ENCODE measurements around the gene OLFML2A. TPM values are rescaled to one million over a fixed set of nuclear protein-coding genes. Genes with fewer than 3 reads are reported as not detected.

Gene OLFML2A
- total RNA-seq, 2 donors from 2014 or later, result 5.4 to 6.7 TPM

DNA sequence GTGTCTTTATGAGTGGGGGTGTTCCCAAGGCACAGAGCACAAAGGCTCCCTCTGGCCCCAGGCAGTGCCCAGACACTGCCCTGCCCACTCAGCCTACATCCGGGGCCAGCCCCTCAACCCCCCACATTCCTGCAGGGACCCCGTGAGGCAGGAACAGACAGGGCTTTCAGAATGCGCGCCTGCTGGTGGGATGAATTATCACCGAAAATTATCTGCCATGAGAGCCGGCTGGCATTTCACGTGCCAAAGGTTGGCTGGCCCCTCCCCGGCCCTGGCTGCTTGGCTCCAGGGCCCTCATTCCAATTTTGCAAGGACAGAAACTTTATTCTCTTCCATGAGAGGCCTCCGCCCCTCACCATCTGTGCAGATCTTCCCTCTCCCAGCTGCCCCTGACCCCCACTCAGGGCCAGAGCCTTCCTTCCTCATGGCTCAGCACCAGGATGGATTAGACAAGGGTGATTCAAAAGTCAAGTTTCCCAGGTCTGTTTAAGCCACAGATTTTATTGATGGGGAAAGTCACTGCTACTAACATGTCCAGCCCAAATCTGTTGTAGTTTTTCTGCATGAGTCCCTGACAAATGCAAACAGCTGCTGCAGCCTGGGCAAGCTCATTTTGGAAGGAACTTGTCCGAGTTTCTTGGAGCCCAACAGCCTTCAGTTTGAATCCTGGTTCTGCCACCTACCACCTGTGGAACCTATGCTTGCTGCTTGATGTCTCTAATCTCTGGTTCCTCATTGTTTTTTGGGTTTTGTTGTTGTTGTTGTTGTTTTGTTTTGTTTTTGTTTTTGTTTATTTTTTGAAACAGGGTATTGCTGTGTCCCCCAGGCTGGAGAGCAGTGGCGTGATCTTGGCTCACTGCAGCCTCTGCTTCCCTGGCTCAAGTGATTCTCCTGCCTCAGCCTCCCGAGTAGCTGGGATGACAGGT, 44.0 kb downstream of the OLFML2A start:
- Histone ChIP-seq H3K9me3 (peaks cover 3% of the 10 kb centered on the region), H3K27me3 (replicated peaks; ENCODE audit: insufficient read depth) (no peaks in the 10 kb centered on the region), H3K27ac (no peak overlapping the region), H3K4me1 (ENCODE audit: control insufficient read depth in 1 of 2, low read depth in 2 of 2) (no peaks in the 10 kb centered on the region), H3K36me3 (no peaks in the 10 kb centered on the region), H3K4me3 (no peak overlapping the region)
- TF ChIP-seq, protein P1, sequence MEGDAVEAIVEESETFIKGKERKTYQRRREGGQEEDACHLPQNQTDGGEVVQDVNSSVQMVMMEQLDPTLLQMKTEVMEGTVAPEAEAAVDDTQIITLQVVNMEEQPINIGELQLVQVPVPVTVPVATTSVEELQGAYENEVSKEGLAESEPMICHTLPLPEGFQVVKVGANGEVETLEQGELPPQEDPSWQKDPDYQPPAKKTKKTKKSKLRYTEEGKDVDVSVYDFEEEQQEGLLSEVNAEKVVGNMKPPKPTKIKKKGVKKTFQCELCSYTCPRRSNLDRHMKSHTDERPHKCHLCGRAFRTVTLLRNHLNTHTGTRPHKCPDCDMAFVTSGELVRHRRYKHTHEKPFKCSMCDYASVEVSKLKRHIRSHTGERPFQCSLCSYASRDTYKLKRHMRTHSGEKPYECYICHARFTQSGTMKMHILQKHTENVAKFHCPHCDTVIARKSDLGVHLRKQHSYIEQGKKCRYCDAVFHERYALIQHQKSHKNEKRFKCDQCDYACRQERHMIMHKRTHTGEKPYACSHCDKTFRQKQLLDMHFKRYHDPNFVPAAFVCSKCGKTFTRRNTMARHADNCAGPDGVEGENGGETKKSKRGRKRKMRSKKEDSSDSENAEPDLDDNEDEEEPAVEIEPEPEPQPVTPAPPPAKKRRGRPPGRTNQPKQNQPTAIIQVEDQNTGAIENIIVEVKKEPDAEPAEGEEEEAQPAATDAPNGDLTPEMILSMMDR (IDR thresholded peaks at IDR 0.05), result no peak
- DNase-seq (ENCODE audit: low spot score) (no peak), ATAC-seq (ENCODE audit: insufficient number of reproducible peaks, low FRiP score, low read depth) (no peak)

DNA sequence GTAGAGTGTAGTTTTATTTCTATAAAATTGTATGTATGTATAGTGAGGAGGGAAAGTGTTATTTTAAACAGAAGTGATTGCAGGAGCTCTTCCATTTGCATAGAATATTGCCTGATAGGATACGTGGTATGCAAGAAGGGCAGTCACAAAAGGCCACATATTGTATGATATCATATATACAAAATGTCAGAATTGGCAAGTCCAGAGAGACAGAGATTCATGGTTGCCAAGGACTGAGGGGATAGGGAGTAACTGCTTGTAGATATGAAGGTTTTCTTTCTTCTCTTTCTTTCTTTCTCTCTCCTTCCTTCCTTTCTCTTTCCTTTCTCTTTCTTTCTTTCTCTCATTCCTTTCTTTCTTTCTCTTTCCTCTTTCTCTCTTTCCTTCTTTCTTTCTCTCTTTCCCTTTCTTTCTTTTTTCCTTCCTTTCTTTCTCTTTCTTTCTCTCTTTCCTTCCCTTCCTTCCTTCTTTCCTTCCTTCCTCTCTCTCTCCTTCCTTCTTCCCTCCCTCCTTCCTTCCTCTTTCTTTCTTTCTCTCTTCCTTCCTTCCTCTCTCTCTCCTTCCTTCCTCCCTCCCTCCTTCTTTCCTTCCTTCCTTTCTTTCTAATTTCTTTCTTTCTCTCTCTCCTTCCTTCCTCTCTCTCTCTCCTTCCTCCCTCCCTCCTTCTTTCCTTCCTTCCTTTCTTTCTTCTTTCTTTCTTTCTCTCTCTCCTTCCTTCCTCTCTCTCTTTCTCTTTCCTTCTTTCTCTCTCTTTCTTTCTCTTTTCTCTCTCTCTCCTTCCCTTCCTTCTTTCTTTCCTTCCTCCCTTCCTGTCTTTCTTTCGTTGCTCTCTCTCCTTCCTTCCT, 51.8 kb downstream of the OLFML2A start:
- no peak for ATAC-seq (ENCODE audit: insufficient number of reproducible peaks, low FRiP score, low read depth)
- H3K9me3 ChIP-seq, result peaks cover 3% of the 10 kb centered on the region
- no peak overlapping the region for H3K4me3 ChIP-seq
- H3K27me3 ChIP-seq (replicated peaks; ENCODE audit: insufficient read depth), result no peaks in the 10 kb centered on the region
- H3K27ac ChIP-seq, result no peak overlapping the region
- no peak for DNase-seq (ENCODE audit: low spot score)
- no peaks in the 10 kb centered on the region for H3K4me1 ChIP-seq (ENCODE audit: control insufficient read depth in 1 of 2, low read depth in 2 of 2)
- TF ChIP-seq, protein P1 (IDR thresholded peaks at IDR 0.05), result no peak
- H3K36me3 ChIP-seq, result no peaks in the 10 kb centered on the region

DNA sequence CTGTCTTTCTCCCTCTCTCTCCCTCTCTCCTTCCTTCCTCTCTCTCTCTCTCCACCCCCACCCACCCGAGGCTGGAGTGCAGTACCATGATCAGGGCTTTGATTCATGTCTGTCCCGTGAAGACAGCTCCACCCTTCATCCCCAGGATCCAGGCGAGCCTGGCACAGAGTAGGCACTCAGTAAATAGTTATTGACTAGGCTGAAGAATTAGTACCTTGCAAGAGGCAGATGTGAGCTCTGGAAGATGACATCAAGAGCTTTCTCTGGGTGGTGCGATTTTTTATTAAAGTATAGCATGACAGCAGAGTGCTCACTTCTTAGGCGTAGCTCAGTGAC, 52.4 kb downstream of the OLFML2A start:
- Histone ChIP-seq H3K27ac (no peak overlapping the region), H3K4me3 (no peak overlapping the region), H3K27me3 (replicated peaks; ENCODE audit: insufficient read depth) (no peaks in the 10 kb centered on the region), H3K36me3 (no peaks in the 10 kb centered on the region), H3K9me3 (peaks cover 3% of the 10 kb centered on the region), H3K4me1 (ENCODE audit: control insufficient read depth in 1 of 2, low read depth in 2 of 2) (no peaks in the 10 kb centered on the region)
- DNase-seq (ENCODE audit: low spot score), result no peak
- TF ChIP-seq, protein P1 (IDR thresholded peaks at IDR 0.05), result no peak
- no peak for ATAC-seq (ENCODE audit: insufficient number of reproducible peaks, low FRiP score, low read depth)

DNA sequence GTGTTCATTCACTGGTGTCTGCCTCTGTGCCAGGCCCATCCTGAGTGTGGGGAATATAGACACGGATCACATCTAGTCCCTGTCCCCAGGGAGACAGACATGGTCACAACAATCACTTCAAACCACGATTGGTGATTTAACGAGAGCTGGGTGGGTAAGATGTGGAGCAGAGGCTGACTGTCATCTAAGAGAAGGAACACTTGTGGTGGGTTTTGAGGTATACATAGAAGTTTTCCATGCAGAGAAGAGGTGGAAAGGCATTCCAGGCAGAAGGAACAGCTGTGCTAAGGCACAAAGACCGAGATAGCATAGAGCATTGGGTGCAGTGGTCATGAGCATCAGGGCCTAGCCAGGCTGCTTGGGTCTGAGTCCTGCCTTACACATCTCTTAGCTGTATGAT, 53.7 kb downstream of the OLFML2A start:
- Histone ChIP-seq H3K9me3 (no peaks in the 10 kb centered on the region), H3K4me1 (ENCODE audit: control insufficient read depth in 1 of 2, low read depth in 2 of 2) (peaks cover 0 to 9% of the 10 kb centered on the region in 2 donors), H3K4me3 (no peak overlapping the region), H3K27ac (no peak overlapping the region), H3K27me3 (replicated peaks; ENCODE audit: insufficient read depth) (no peaks in the 10 kb centered on the region), H3K36me3 (no peaks in the 10 kb centered on the region)
- ATAC-seq (ENCODE audit: insufficient number of reproducible peaks, low FRiP score, low read depth) (no peak), DNase-seq (ENCODE audit: low spot score) (no peak)
- TF ChIP-seq, protein P1 (IDR thresholded peaks at IDR 0.05), result no peak

All from thoracic aorta (tissue), 2 donors.